H4 (cell line): ENCODE measurements around the gene FARP2. TPM values are rescaled to one million over a fixed set of nuclear protein-coding genes. Genes with fewer than 3 reads are reported as not detected.

ENCODE experiments used
- DNase-seq: peaks from one replicate; pipeline ENCODE4 v3.0.0-alpha.2; 2015; ENCODE audit warnings: low spot score
- total RNA-seq: library from RNA; depleted of rRNA; stranded (reverse); fragments of >200 nt; shearing (Covaris generic); gene quantifications from 2 replicates; pipeline ENCODE4 v1.2.3, GENCODE V29; 2014

The FARP2 gene
- total RNA-seq, 1 experiment from 2014 or later = 29.4 TPM

DNA sequence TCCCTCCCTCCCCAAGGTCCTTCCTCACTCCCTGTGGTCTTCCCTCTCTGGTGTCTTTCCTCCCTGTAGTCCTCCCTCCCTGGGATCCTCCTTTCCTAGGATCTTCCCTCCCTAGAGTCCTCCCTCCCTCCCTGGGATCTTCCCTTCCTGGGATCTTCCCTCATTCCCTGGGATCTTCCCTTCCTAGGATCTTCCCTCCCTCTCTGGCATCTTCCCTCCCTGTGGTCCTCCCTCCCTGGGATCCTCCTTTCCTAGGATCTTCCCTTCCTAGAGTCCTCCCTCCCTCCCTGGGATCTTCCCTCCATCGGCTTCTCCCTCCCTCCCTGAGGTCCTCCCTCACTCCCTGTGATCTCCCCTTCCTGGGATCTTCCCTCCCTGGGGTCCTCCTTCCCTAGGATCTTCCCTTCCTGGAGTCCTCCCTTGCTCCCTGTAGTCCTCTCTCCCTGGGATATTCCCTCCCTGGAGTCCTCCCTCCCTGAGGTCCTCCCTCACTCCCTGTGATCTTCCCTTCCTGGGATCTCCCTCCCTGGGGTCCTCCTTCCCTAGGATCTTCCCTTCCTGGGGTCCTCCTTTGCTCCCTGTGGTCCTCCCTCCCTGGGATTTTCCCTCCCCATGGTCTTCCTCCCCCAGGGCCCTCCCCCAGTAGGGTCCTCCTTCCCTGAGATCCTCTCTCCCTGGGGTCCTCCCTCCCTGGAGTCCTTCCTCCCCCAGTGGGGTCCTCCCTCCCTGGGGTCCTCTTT, 129.3 kb downstream of the FARP2 start:
- DNase-seq = no peak

DNA sequence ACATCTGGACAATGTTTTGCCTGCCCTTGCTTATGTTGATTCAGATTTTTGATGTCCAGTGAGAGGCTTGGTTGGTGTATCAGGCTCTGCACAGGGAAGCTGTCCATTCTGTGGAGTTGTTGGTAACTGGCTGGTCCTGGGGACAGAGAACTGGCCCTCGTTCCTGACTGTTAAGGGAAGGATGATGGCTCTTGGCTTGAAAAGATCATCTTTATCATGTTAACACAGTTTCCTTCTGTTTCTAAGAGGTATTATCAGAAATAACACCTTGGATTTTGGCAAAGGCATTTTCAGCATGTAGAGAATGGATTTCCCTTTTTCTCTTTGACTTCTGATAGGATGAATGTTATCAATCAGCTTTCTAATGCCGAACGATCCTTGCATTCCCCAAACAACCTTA, 133.0 kb downstream of the FARP2 start:
- no peak for DNase-seq

- DNase-seq = no peak
Observed at GRCh38 chr2:241489733-241490680, 133.9 kb downstream of the FARP2 start.

- no peak for DNase-seq
Observed at GRCh38 chr2:241490825-241491506, 134.9 kb downstream of the FARP2 start.

DNA sequence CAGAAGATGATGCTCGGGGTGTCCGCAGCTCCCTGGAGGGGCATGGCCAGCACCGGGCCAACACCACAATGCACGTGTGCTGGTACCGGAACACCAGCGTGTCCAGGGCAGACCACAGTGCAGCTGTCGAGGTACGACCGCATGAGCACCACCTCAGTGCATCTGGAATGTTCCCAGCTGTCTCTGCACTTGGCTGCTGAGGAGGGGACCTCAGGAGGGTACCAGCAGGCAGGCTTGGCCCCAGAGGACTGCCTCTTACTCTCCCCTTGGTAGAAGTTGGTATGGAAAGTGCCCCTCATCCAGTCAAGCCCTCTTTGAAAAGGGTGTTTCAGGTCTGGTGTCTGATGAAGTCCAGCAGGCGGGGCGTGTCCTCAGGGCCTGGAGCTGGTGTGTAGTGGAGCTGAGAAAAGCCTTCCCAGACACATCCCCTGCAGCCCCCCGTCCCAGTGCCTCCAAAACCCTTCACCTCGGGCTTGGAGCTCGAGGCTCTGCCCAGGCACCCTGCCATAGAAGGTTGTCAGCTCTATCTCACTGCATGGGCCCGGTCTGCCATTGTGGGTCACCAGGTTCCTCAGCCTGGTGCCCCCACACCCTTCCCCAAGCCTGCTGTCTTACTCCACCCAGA, 135.6 kb downstream of the FARP2 start:
- no peak for DNase-seq

- DNase-seq = no peak
Observed at GRCh38 chr2:241492174-241492565, 136.1 kb downstream of the FARP2 start.

GRCh38 chr2:241493092-241493491, 137.0 kb downstream of the FARP2 start:
- no peak for DNase-seq

DNA sequence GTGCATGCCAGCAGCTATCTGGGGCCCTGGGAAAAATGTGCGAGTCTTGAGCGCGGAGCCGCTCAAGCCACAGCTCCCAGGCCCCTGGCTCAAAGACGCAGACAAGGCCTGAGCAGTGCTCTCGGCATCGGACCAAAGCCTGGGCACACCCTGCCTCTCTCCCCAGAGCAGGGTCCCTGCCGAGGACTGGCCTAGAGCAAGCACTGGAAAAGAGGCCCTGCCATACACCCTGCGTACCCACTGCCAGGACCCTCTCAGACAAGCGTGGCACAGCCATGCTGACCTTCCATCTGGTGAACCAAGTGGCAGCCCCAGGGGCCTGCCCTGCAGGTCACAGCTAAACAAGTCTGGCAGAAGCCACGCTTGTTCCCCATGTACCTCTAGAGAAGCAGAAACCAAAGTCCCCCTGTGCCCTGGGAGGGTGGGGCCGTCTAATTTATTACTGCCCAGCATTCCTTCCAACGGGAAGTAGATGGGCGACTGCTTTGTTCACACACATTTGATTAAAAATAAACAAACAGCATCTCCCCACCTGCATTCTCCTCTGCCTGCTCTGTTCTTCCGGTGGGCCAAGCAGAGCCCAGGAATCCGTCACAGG, 138.3 kb downstream of the FARP2 start:
- DNase-seq = no peak

DNA sequence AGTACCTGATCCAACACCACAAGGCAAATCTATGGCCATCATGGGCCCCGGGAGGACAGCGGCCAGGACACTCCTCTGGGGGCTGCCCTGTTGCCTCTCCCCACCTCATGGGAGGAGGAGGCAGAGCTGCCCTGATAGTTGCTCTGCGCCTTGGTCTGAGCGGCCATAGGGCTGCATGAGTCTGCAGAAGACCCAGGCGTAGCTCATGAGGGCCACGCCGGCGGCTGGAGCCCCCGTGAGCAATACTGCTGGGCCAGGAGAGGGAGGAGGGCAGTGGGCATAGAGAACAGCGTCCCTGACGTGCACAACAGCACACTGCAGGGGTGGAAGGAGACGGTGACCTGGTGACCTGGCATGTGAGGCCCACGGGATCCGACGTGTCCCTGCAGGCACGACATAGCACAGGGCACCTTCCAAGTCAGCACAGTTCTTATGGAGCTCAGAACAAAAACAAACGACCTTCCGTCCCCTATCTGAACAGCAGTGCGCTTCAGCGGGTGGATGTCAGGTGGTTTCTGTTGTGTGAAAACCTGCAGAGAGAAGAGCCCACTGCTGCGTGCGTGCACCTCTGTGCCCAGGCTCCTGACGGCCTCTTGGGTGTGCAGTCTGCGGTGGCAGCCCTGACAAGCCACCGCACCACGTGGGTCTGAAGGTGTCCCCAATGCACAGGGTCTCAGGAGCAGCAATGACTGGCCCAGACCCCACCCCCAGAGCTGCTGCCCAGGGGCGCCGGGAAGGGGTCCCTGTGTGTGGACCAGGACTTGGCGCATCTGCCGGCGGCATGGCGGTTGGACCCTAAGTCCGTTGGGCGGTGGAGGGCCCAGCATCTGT, 139.3 kb downstream of the FARP2 start:
- no peak for DNase-seq

DNA sequence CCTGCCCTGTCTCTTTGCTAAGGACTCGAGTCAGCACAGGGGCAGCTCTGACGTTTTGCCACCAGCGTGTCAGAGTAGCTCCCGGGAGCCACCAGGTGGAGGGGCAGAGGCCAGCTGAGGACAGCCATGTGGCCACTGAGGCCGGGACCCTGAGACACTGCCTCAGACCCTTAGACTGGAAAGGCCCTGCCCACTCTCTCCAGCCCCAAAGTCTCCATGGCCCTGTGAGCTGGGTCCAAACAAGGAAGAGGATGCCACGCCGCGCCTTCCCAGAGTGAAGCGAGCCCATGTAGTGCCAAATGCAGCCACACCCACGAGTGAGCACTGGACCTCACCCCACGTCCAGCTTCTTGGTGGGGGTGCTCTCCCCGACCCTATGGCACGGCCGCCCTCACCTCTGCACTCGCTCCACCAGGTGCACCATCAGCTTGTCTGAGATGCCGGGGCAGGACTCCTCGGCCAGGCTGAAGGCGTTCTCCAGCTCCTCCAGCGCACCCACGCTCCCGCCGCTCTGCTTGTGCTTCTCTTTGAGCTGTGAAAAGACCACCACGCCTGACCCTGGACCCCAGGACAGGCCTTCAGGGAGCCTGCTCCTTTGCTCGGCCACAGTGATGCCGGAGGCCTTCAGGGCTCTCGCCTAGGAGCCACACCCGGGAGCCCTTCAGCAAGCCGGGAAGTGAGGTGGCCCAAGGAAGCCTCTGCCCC, 140.1 kb downstream of the FARP2 start:
- no peak for DNase-seq

DNA sequence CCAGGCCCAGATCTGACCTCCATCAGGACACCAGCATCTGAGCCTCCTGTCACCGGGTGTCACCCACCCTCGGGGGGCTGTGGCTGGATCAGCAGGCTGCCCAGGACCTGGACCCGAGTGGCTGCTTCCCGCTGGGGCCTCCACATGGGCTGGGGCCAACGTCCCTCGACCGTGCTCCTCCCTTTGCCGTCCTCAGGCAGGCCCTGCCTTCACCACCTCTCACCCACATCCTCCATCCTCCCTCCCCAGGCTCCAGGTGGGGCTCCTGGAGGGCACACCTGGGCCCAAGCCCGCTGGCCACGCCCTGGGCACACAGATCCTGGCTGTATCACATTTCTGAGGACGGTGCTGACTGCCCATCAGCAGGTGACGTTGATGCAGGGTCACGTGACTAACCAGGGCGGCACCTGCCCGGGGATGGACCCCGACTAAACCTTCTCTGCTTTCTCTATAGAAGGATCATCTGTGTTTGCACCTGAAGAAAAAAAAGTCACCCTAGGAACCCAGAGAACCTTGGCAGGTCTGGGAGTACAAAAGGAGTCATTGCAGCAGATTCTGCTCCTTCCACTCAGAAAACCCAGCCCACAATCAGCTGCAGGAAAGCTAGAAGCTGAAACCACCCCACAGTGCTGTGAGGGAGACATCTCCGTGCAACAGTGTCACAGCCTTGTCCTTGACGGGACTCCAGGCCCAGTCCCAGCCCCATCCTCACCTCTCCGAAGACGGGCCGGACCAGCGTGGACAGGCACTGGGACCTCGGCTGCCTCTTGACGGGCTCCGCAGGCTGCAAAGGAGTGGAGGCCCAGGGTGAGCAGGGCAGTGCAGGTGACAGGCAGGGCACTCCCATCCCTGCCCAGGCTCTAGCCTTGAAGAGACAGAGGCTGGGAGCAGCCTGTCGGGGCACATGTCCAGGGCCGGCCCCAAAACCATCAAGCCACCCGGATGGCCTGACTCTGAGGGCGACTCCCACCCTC, 141.1 kb downstream of the FARP2 start:
- no peak for DNase-seq

- DNase-seq = no peak
Observed at GRCh38 chr2:241498115-241499070, 142.3 kb downstream of the FARP2 start.

DNA sequence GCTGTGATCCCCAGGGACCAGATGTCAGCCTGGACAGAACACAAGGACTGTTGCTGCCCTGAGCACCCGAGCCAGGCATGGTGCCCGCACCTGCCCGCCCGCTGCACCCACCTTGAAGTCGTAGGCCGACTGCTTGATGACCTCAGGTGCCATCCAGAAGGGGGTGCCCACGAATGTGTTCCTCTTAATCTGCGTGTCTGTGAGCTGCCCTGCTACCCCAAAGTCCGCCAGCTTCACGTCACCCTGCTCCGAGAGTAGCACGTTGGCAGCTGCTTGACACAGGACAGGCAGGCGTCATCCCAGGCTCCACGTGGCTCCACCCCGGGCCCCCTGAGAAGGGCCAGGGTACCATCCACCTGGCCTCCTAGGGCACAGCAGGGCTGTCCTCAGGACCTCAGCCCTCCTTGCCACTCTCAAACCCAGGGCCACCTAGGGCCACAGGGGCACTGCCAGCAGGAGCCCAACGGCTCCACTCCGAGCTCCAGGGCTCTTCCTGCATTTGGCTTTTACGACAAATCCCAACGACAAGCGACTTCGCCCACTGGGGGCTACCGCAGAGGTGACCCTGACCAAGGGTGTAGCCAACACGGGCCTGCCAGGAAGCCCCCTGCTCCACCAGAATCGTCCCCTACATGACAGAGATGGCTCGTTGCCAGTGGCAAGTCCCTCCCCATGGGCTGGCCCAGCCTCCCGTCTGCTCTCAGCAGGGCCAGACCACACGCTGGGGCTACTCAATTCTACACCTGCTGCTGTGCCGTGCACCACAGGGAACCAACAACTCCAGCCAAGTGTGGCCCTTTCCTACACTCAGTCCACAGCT, 143.3 kb downstream of the FARP2 start:
- no peak for DNase-seq

- no peak for DNase-seq
Observed at GRCh38 chr2:241500016-241500415, 143.9 kb downstream of the FARP2 start.

- no peak for DNase-seq
Observed at GRCh38 chr2:241500431-241500975, 144.4 kb downstream of the FARP2 start.

- no peak for DNase-seq
Observed at GRCh38 chr2:241501099-241501541, 145.0 kb downstream of the FARP2 start.
